ENCODE data around the gene TULP3. TPM values are rescaled to one million over a fixed set of nuclear protein-coding genes. Genes with fewer than 3 reads are reported as not detected.

TULP3 gene
- total and polyA plus RNA-seq, 2 donors (not counting 3 experiments of a cell fraction or from before 2014, with no cell fraction given): 30.8 to 31.0 TPM

DNA sequence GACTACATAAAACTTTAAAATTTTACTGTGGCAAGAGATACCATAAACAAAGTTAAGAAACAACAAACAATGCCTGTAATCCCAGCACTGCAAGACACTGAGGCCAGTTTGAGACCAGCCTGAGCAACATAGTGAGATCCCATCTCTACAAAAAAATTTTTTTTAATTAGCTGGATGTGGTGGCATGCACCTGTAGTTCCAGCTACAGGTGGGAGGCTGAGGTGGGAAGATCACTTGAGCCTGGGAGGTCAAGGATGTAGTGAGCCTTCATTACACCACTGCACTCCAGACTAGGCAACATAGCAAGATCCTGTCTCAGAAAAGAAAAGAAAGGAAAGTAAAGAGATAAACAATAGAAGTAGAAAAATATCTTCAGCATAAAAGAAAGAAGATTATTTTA, 30.5 kb upstream of the TULP3 start:
- no TSS peak for BruUV-seq (replicated peaks)
- FAIRE-seq (no peak), DNase-seq (ENCODE audit: low read depth, low spot score) (no peak)
- no peaks in the 10 kb centered on the region for H3K9me3 ChIP-seq (replicated peaks; ENCODE audit: control insufficient read depth, insufficient read depth, low read length)
- no peak overlapping the region for H3K9ac ChIP-seq (replicated peaks; ENCODE audit: extremely low read depth, insufficient read depth, low read length)
- POLR2A ChIA-PET: no interaction called here
- H3K4me1 ChIP-seq (ENCODE audit: control insufficient read depth, extremely low read depth, insufficient read depth, low read length): no peaks in the 10 kb centered on the region
- H3K79me2 ChIP-seq (ENCODE audit: control insufficient read depth, insufficient read depth, low read length): no peaks in the 10 kb centered on the region
- H3K36me3 ChIP-seq (ENCODE audit: control insufficient read depth in 2 of 2, extremely low read depth in 1 of 2, insufficient read depth in 2 of 2, low read length in 2 of 2): peaks cover 5 to 15% of the 10 kb centered on the region in 2 experiments
- no peak overlapping the region for H3K4me3 ChIP-seq (replicated peaks in 1 of 3; ENCODE audit: insufficient read depth in 1 of 3, low read depth in 1 of 3, low read length in 3 of 3)
- CTCF ChIA-PET: interaction anchor here (1.4 kb wide), 1 partner anchor 14 kb away, joined by 5 read pairs; no protein-coding TSS in a partner anchor
- H3K4me2 ChIP-seq (ENCODE audit: insufficient read depth, low read length): no peak overlapping the region
- H4K20me1 ChIP-seq (replicated peaks; ENCODE audit: control insufficient read depth, extremely low read depth, insufficient read depth, low read length): no peaks in the 10 kb centered on the region
- no peaks in the 10 kb centered on the region for H3K9me1 ChIP-seq (replicated peaks; ENCODE audit: control insufficient read depth, extremely low read depth, insufficient read depth, low read length)
- no peak overlapping the region for H3K27ac ChIP-seq (ENCODE audit: insufficient read depth, low read depth, low read length)
- dilution Hi-C loops (cut with MboI; ENCODE audit: extremely low pct_ligation_motif_present, low sequenced_read_pairs) (no loop called here), intact Hi-C loops (cut with micrococcal nuclease) (no loop called here)
- no peaks in the 10 kb centered on the region for H3K27me3 ChIP-seq (ENCODE audit: control insufficient read depth in 2 of 2, insufficient read depth in 2 of 2, low read length in 2 of 2)
- H2AFZ ChIP-seq (ENCODE audit: low read depth, low read length): no peak overlapping the region
- TF ChIP-seq MYC (IDR thresholded peaks at IDR 0.05; ENCODE audit: low read depth, low read length): no peak
- TF ChIP-seq JUN (IDR thresholded peaks at IDR 0.05; ENCODE audit: borderline replicate concordance, insufficient read depth, insufficient read length, low read depth): no peak
- no peak for TF ChIP-seq FOS (IDR thresholded peaks at IDR 0.05; ENCODE audit: borderline replicate concordance, insufficient read depth, low read length)
- no peak for TF ChIP-seq POLR2AphosphoS5 (IDR thresholded peaks at IDR 0.05; ENCODE audit: insufficient read depth, low read depth, low read length)
- TF ChIP-seq MAX (IDR thresholded peaks at IDR 0.05; ENCODE audit: insufficient read depth, insufficient read length): no peak
- TF ChIP-seq, protein P1, sequence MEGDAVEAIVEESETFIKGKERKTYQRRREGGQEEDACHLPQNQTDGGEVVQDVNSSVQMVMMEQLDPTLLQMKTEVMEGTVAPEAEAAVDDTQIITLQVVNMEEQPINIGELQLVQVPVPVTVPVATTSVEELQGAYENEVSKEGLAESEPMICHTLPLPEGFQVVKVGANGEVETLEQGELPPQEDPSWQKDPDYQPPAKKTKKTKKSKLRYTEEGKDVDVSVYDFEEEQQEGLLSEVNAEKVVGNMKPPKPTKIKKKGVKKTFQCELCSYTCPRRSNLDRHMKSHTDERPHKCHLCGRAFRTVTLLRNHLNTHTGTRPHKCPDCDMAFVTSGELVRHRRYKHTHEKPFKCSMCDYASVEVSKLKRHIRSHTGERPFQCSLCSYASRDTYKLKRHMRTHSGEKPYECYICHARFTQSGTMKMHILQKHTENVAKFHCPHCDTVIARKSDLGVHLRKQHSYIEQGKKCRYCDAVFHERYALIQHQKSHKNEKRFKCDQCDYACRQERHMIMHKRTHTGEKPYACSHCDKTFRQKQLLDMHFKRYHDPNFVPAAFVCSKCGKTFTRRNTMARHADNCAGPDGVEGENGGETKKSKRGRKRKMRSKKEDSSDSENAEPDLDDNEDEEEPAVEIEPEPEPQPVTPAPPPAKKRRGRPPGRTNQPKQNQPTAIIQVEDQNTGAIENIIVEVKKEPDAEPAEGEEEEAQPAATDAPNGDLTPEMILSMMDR (IDR thresholded peaks at IDR 0.05; ENCODE audit: extremely low read depth in 1 of 2, insufficient read depth in 1 of 2, low read depth in 1 of 2, low read length in 2 of 2): no peak
- no peak for TF ChIP-seq POLR2A (IDR thresholded peaks at IDR 0.05; ENCODE audit: low read depth, low read length)
- no peak for TF ChIP-seq GATA2 (IDR thresholded peaks at IDR 0.05; ENCODE audit: insufficient read depth, insufficient read length, low read depth, low read length)
- TF ChIP-seq EZH2 (IDR thresholded peaks at IDR 0.05; ENCODE audit: borderline replicate concordance, low read depth, low read length, severe bottlenecking): no peak

Data from endothelial cell of umbilical vein (primary cell).